HG03039 (cell line): ENCODE measurements around the gene CORO7.

Source experiments
- ATAC-seq: cut with Tn5 transposase; IDR thresholded peaks from one replicate; pipeline ENCODE4 v1.9.1; 2021; ENCODE audit warnings: mild to moderate bottlenecking, moderate library complexity; ENCODE audit not compliant: unreplicated experiment

Gene CORO7

GRCh38 chr16:4385789-4386450, 30.5 kb downstream of the CORO7 start:
- ATAC-seq, result no peak

GRCh38 chr16:4385066-4385788, 31.2 kb downstream of the CORO7 start:
- ATAC-seq, result no peak

- ATAC-seq, result no peak
These were observed 31.9 kb downstream of the CORO7 start for GRCh38 chr16:4384509-4384942.

- no peak for ATAC-seq
These were observed 32.6 kb downstream of the CORO7 start for GRCh38 chr16:4383591-4384444.

GRCh38 chr16:4382795-4383357, 33.5 kb downstream of the CORO7 start:
- ATAC-seq, result no peak

GRCh38 chr16:4381935-4382794, 34.2 kb downstream of the CORO7 start:
- ATAC-seq, result no peak

GRCh38 chr16:4381072-4381934, 35.1 kb downstream of the CORO7 start:
- no peak for ATAC-seq

- no peak for ATAC-seq
These were observed 36.0 kb downstream of the CORO7 start for GRCh38 chr16:4380119-4381063.

- ATAC-seq, result no peak
These were observed 37.3 kb downstream of the CORO7 start for GRCh38 chr16:4378999-4379690.

GRCh38 chr16:4378161-4378666, 38.2 kb downstream of the CORO7 start:
- ATAC-seq, result no peak

- no peak for ATAC-seq
These were observed 38.7 kb downstream of the CORO7 start for GRCh38 chr16:4377573-4378154.

- ATAC-seq, result no peak
These were observed 39.4 kb downstream of the CORO7 start for GRCh38 chr16:4376893-4377572.

- ATAC-seq, result no peak
These were observed 40.1 kb downstream of the CORO7 start for GRCh38 chr16:4376126-4376892.

GRCh38 chr16:4375717-4376116, 40.7 kb downstream of the CORO7 start:
- ATAC-seq, result no peak

GRCh38 chr16:4373909-4374742, 42.3 kb downstream of the CORO7 start:
- ATAC-seq, result no peak
